Stimulated activated CD4-positive, alpha-beta T cell treated with anti-CD3 and anti-CD28 coated beads, Interleukin-4, amount 100 ng/mL, for 1 hour (primary cell): ENCODE data around the gene CLHC1.
"Not testable (repeated sequence)": the region's sequence is repeated elsewhere in the genome, so short reads cannot be mapped to it uniquely, and the experiment has no call there.

Experiments
- DNase-seq: peaks from one replicate; pipeline ENCODE4 v3.0.0-alpha.2; 2020

The CLHC1 gene

DNA sequence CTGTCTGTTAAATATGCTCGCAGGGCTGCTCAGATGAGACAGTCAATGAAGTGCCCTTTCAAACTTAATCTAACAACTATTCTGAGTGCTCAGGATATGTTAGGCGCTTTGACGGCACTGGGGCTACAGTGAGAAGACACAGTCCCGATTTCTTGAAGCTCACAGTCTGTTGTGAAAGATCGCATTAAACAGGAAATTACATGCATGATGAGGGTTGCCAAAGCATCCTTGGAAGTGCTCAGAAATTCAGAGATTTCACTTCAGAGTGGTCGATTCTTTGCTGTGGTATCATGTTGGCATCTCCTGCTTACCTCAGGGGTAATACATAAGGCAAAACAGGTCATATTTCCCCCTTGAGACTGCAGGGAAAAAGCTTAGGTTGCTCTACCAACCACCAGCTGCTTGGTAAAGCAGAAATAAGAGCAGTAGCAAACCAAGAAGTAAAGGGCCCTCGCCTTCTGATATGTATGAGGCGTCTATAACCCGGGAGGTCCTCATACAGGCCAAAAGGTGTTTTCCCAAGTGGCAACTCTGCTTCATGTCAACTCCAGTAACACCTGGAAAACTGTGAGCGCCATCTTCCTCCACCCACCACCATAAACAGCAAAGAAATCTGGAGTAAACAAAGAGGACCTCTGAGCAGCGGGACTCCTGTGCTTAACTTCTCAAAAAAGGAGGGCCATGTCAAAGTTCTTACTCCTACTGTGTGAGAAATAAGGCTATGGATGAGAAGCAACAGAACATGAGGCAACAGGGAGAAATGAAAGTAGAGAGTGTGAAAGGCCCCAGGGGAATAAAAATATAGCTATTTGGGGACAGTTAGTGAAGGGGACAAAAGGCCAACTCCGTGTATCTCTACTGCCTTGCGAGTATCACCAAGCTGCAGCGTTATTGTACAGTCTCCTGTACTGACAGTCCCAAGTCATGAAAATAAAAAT, 79.3 kb downstream of the CLHC1 start:
- DNase-seq = no peak

DNA sequence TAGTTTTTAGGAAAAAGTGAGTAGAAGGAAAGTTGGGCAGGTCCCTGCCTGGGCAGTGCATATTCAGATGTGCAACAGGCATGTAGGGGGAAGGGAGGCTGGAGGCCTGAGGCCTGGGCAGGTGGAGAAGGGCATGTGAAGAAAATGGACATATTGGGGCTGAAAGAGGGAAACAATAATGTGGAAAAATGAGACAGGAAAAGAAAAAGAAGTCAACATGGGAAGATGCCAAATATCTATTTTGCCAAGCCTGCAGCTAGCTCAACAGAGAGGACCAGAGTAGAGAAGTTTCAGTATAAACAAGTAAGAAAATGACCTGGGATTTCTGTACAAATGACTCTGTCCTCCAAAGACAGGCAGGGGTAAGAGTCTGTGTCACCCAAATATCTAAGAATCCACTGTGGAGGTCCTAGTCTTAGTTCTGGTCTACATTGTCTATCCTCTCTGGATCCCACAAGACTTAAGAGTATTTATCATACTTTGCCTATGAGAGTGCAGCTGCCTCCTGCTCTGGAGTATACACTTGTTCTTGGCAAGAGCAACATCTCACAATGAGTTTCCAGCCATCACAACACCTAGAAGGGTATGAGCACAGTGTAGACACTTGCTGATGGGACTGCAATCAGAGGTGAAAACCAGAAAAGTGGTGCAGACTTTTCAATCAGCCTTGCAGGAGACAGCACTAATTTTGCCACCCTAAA, 80.2 kb downstream of the CLHC1 start:
- DNase-seq = no peak

DNA sequence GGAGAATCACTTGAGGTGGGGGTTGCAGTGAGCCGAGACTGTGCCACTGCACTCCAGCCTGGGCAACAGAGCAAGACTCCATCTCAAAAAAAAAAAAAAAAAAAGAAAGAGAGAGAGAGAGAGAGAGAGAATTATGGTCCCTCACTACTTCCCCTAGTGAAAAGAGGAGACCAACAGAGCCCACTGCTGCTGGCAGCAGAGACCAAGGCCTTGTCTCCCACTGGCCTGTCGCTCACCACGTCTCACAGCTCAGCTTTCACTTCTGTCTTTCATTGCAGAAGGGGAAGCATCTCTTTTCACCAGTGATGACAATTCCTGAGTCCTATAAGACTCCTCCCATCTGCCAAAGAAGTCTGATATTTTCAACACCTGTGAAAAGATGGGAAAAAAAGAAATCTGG, 81.3 kb downstream of the CLHC1 start:
- no peak for DNase-seq

DNA sequence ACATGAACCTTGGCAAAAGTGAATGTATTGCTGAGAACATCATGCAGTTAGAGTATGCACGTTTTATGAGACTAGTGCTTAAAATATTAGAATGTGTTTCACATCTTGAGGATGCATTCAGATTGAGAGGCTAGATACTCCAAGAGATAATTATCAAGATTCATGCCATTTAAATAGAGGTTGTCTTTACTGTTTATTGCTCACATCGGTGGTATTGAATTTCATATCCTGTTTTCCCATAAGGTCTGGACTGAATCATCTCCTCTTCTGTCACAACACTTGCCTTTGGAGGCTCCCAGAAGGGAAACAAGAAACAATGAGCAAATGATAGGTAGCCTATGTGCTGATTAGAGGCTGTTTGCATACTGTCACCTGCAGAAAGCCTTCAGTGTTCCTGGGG, 83.8 kb downstream of the CLHC1 start:
- DNase-seq = no peak

DNA sequence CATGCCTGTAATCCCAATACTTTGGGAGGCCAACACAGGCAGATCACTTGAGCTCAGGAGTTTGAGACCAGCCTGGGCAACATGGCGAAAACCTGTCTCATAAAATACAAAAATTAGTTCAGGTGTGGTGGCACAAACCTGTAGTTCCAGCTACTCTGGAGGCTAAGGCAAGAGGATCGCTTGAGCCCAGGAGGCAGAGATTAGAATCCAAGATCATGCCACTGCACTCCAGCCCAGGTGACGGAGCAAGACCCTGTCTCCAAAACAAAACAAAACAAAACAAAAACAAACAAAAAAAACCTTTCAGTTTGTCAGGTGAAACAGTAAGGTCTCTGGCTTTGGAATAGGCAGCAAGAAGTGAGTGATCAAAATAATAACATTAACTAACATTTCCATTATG, 84.6 kb downstream of the CLHC1 start:
- DNase-seq = no peak

DNA sequence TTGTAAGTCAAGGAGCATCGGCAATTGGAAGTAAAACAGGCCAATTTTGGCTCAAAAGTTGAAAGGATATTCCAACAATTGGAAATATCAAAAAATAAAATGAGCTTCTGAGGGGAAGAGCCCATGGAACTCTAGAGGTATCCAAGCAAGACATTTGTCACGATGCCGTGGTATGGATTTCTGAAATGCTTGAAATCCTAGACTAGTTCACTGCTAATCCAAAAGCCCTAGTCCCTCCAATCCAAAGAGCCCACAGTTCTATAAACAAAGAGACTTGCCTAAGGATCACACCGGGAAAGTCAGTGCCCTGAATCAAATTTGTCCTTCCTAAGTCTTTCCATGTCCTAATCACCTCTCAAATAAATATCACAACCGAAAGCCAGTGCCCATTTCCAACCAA, 85.1 kb downstream of the CLHC1 start:
- no peak for DNase-seq

DNA sequence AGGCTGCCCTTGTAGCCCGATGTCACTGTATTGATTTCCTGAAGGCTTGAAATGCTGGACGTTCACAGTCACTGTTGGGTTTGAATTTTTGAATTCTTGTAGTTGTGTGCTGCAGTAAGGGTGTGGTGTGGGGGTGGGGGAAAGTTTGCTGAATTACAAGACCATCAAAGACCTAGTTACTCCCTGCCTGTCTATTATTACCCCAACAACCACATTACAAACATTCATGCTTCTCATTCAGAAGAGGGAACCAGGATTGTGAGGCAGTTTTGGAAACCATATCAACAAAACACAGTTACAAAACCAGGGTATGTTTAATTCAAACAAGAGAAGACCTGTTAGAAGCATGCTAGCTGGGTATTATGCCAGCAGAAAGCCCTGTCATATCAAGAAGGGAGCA, 85.8 kb downstream of the CLHC1 start:
- DNase-seq = no peak

DNA sequence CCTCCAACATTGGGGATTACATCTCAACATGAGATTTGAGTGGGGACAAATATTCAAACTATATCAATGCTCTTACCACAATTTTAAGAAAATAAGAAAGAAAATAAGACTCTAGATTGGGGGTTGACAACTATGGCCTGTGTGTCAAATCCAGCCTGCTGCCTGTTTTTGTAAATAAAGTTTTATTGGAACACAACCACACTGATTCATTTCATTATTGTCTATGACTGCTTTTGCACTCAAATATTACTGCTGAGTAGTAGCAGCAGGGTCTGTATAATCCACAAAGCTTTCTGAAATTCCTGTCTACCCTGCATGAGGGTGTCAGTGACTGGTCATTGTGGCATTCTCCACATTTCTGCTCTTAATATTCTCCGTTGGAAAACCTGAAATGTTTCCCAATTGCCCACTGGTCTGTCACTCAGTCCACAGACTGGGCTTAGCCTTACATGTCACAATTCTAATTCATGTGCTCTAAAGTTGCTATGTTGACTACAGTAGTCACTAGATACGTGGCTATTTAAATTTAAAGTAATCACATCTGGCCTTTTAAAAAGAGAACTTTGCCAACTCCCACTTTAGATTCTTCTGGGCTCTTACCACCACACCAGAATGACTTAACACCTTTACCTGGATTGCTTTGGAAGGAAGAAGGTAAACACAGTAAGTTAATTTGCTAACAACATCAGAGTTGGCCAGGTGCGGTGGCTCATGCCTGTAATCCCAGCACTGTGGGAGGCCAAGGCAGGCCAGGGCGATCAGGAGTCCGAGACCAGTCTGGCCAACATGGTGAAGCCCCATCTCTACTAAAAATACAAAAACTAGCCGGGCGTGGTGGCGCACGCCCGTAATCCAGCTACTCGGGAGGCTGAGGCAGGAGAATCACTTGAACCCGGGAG, 86.9 kb downstream of the CLHC1 start:
- DNase-seq = no peak

DNA sequence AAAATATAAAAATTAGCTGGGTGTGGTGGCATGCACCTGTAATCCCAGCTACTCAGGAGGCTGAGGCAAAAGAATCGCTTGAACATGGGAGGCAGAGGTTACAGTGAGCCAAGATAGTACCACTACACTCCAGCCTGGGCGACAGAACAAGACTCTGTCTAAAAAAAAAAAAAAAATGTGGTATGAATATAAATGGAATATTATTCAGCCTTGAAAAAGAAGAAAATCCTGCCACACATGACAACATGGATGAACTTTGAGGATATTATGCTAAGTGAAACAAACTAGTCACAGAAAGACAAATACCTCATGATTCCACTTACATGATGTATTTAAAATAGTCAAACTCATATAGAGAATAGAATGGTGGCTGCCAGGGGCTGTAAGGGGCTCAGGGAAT, 88.4 kb downstream of the CLHC1 start:
- not testable (repeated sequence) for DNase-seq

DNA sequence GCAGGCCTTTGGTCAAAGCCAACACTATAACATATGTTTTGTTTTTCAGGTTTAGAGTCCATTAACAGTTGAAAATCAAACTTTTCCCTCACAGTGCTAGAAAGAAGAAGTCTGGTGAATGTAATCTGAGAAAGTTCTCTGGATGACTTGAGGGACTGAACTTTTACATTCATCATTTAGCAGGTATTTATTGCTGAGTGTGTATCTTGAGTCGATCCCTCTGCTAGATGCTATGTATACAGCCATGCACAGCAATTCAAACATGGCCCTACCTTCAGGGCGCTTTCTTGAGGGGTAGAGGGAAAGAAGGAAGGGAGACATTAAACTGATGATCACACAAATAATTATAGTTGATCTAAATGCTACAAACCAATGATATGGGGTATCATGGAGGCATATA, 89.6 kb downstream of the CLHC1 start:
- DNase-seq = no peak

DNA sequence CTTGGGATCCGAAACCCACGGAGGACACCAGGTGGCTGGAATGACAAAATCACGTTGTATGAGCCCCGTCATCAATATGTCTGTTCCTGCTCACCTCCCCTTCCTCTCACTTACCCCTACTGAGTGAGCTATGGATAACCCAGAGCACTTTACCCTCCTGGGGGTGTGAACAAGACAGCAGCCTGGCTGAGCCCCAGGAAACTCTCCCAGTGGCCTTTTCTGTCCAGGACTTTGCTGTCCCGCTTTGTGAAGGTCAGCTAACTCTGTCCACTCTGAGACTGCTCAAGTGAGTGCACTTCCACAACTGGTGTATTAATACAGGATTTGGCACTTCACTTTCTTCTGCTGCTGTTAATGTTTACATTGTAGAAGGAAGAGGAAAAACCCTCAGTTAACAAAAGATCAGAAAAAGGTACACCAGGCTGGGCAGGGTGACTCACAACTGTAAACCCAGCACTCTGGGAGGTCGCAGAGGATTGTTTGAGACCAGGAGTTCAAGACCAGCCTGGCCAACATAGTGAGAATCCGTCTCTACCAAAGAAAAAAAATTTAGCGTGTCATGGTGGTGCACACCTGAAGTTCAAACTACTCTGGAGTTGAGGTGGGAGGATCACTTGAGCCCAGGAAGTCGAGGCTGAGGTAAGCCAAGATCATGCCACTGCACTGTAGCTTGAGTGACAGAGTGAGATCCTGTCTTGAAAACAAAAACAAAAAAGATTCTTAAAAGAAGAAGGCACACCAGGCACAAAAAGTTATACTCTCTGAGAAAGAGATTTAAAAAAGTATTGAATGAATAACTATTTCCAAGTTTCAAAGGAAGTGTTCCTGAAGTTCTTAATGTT, 90.3 kb downstream of the CLHC1 start:
- DNase-seq = no peak

DNA sequence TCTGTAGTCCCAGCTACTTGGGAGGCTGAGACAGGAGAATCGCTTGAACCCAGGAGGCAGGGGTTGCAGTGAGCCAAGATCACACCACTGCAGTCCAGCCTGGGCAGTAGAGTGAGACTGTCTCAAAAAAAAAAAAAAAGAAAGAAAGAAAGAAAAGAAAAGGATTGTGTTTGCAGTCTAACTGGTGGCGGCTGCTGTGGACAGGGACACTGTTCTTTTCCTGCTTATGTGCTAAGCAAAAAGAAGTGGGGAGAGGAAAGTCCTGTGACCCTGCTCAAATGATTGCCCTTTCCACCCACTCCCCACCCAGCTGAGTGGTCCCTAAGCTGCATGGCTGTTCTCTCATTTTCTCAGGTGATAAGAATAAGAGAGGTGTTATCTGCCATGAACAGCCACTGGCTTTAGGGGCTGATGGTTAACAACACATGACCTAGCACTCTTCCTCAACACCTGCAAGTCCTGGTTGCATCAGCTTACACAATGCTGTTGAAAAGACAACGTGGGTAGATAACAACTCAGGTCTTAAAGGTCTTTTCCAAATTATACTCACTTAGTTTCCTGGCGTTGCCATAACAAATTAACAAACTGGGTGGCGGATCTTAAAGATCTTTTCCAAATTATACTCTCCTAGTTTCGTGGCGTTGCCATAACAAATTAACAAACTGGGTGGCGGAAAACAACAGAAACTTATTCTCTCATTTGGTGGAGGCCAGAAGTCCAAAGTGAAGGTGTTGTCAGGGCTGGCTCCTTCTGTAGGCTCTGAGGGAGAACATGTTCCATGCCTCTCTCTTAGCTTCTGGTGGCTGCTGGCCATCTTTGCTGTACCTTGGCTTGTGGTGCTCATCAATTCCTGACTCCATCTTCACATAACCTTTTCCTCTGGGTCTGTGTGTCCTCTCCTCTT, 91.5 kb downstream of the CLHC1 start:
- no peak for DNase-seq

DNA sequence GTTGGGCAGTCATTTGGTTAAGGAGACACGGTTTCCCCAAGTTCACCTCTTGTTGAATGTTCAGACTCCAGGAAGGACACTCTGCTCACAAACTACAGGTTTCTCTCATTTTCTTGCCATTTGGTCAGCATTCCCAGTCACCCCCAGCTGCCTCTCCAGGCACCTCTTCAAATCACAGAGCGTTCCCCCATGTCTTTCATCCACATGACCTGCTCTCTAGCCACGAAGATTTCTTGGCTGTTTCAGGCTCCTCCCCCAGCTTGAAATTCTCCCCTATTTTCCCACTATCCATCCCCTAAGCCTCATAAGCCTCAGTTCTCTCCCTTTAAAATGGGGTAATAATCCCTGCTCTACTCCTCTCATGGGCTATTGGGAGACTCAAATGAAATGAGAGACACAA, 92.8 kb downstream of the CLHC1 start:
- DNase-seq = no peak

DNA sequence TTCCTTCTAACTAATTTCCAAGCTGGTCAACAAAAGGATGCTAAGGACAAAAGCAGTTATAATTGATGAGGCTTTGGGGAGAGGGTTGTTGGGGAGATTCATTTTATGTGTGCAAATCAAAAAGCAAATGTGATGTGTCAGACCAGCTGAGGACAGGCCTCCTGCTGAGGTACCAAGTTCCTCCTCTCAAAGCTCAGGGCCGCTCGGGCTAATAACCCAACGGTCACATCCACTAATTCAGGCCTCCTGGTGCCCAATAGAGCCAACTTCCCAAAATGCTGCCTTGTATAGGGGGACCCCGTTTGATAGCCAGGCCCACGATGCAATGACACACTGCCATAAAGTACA, 93.2 kb downstream of the CLHC1 start:
- DNase-seq = no peak

DNA sequence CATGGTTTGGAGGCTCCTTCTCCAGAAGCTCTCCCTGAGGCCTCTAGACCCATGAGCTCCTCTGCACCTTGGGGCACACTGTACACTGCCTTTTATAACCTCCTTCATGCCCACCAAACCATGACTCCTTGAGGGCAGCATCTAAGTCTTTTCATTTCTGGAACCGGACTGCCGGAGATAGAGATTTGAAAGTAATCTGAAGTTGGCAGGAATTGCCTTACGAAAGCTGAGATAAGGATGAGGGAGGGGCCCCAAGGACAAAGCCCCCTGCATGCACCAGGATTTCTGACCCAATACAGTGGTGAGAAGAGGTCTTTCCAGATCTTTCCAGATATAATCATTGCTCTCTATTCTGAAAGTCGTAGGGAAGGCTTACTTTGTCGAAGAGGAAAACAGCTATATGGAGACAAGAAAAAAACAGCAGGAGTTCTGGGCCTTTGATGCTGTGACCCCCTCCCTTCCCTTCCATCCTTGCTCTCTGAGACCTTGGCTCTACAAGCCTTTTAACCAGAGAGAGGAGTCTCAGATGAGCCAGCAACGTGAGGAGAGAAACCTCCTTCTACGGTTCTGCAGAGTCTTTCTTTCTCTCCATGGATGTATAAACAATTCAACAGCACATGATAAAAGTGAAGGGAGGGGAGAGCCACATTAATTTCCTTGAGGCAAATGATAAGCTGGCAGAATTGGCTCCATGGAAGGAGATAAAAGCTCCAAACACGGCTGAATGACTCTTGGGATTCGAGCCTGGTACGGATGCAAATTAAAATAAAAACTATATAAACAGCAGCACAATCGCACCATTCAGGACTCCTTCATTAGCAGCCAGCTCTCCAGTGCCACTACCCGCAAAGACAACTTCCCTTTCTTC, 93.8 kb downstream of the CLHC1 start:
- no peak for DNase-seq

DNA sequence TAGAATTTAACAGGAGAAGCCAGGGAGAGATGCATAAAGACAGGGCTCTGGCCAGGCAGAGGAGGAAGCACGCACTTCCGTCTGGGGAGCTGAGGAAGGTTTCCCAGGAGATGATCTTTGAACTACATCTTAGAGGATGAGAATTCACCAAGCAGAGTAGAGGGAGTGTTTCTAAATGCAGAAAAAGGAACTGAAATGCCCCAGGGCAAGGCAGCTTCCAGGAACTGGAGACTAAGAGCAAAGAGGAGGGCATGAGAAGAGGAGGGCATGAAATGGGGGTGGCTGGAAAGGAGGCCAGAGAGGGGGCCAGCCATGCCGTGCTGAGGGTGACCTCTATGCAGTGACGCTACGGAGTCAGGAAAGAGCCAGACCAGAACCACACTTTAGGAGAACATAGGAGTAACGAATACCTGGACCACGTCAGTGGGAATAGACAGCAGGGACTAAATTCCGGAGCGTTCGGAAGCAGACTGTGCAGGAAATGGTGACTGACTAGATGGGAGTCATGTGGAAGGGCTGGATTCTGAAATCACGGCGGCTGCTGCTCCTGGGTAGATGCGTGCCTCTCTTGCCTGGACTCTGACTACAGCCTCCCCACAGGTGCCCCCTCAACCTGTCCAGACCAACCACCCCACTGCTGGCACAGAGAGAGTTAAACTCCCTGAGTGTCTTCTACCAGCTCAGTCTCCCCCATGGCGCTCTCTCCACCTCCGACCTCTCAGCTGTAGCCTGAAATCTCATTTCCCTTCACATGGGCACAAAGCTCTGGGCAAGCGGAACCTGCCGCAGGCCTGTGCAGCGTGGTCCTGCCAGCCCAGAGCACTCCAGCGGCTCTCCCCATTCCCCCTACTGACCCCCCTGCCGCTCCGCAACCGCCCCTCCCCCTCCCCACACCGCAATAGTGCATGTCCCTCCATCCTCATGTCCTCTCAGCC, 94.8 kb downstream of the CLHC1 start:
- DNase-seq = no peak

DNA sequence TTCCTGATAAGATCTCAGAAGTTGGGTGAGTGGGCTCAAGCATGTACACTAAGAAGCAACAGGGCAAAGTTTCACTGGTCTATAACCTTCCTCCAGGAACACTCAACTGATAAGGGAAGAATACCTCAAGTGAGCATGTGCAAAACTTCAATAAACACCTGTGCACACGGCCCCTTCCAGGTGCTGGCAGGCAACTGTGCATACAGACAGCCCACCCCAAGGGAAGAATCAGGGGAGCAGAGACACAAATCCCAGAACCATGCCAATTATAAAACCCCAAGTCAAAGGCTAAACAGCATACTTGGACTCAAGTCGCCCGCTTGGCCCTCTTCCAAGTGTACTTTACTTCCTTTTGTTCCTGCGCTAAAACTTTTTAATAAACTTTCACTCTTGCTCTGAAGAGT, 96.0 kb downstream of the CLHC1 start:
- DNase-seq = no peak

DNA sequence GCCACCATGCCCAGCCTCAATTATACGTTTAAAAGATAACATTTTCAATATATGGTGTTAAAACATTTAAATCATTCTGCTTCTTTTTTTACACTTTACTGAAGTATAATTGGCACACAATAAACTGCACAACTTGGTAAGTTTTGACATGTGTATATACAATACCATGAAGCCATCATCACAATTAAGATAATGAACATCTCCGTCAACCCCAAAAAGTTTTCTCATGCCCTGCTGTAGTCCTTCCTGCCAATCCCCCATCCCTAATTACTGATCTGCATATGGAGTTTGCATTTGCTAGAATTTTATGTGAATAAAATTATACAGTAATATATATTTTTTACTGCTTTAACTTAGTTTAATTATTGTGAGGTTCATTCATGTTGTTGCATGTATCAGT, 96.6 kb downstream of the CLHC1 start:
- DNase-seq = no peak

DNA sequence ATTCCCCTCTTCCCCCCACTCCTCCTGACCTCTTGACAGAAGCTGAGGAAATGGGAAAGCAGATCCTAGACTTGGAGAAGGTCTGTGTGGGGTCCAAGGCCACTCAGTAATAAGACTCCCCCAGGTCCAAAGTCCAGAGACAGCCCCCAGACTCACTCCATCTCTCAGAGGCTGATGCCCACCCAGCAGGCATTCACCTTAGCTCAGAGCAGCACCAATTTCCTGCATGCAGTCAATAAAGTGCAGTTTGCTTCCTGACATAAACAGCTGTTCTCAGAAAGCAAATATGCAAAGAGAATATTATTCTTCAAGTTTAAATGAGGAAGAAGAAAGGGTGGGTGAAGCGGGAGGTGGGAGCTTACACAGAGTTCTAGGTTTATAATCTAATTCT, 97.8 kb downstream of the CLHC1 start:
- no peak for DNase-seq
